ELR (cell line): ENCODE results near the gene LY6G6D.

Experiments used
- DNase-seq: peaks from one replicate; pipeline ENCODE4 v3.0.0-alpha.2; 2015; ENCODE audit warnings: low read depth

The LY6G6D gene

GRCh38 chr6:31736021-31736767 is 21.0 kb downstream of the LY6G6D start, which contains the start of gene CLIC1:
TSS of gene CLIC1 (minus strand) at chr6:31736530. CDS start at chr6:31736300, 230 bp downstream.
- DNase-seq, result peak; percentile 93

GRCh38 chr6:31736768-31737314 is 21.7 kb downstream of the LY6G6D start:
- DNase-seq, result no peak

- no peak for DNase-seq
Observed at GRCh38 chr6:31737315-31737990, 22.3 kb downstream of the LY6G6D start.

- peak; percentile 86 for DNase-seq
Observed at GRCh38 chr6:31737991-31738979, 23.1 kb downstream of the LY6G6D start.

GRCh38 chr6:31739639-31740396 is 24.7 kb downstream of the LY6G6D start, which contains the start of gene MSH5:
TSS of gene MSH5 (plus strand) at chr6:31740005. CDS start at chr6:31740467, 462 bp downstream.
- peak; percentile 100 for DNase-seq

- DNase-seq, result peak; percentile 46
Observed at GRCh38 chr6:31740397-31741223, 25.5 kb downstream of the LY6G6D start.

- DNase-seq, result no peak
Observed at GRCh38 chr6:31741815-31742214, 26.7 kb downstream of the LY6G6D start.

- DNase-seq, result no peak
Observed at GRCh38 chr6:31742894-31743293, 27.7 kb downstream of the LY6G6D start.

- DNase-seq, result no peak
Observed at GRCh38 chr6:31744422-31744821, 29.3 kb downstream of the LY6G6D start.

GRCh38 chr6:31749301-31750036 is 34.3 kb downstream of the LY6G6D start:
- no peak for DNase-seq

- DNase-seq, result peak; percentile 90
Observed at GRCh38 chr6:31750411-31751022, 35.4 kb downstream of the LY6G6D start.

GRCh38 chr6:31752739-31753319 is 37.7 kb downstream of the LY6G6D start:
- DNase-seq, result peak; percentile 94

GRCh38 chr6:31758281-31758680 is 43.1 kb downstream of the LY6G6D start:
- DNase-seq, result no peak

- DNase-seq, result no peak
Observed at GRCh38 chr6:31760790-31761189, 45.6 kb downstream of the LY6G6D start.

GRCh38 chr6:31761343-31761742 is 46.2 kb downstream of the LY6G6D start:
- DNase-seq, result no peak

- DNase-seq, result no peak
Observed at GRCh38 chr6:31762356-31762755, 47.2 kb downstream of the LY6G6D start, which contains the start of gene SAPCD1. TSS of gene SAPCD1 (plus strand) at chr6:31762656. CDS start at chr6:31763055, 399 bp downstream.

- DNase-seq, result no peak
Observed at GRCh38 chr6:31762878-31763618, 47.9 kb downstream of the LY6G6D start.

GRCh38 chr6:31763619-31763940 is 48.4 kb downstream of the LY6G6D start:
- peak; percentile 68 for DNase-seq
